Body of pancreas (tissue), 4 donors: Measurements from ENCODE around the gene GP1BB.

Experiments
- CTCF ChIP-seq, 7 experiments: fragments of 450-650 bp in 4 of 7; fragments of 200-600 bp in 3 of 7; sonication (generic) in 3 of 7; IDR thresholded peaks; one replicate each; pipeline ENCODE4 v1.5.1; 2016 to 2019; ENCODE audit warnings: antibody characterized with exemption in 7 of 7
- POLR2A ChIP-seq, 3 donors: fragments of 450-650 bp; IDR thresholded peaks; one replicate each; pipeline ENCODE4 v1.6.1; 2016; ENCODE audit warnings: antibody characterized with exemption in 3 of 3, mild to moderate bottlenecking in 2 of 3

GRCh38 chr22:19772673-19773469 is 49.5 kb downstream of the GP1BB start:
- no peak for TF ChIP-seq POLR2A (IDR thresholded peaks at IDR 0.05)
- no peak for TF ChIP-seq CTCF (IDR thresholded peaks at IDR 0.05)
